Panc1 (cell line): Measurements from ENCODE around the gene DDX27. TPM values are rescaled to one million over a fixed set of nuclear protein-coding genes. Genes with fewer than 3 reads are reported as not detected.
"Not testable (repeated sequence)": the region's sequence is repeated elsewhere in the genome, so short reads cannot be mapped to it uniquely, and the experiment has no call there.

ENCODE experiments used
- ATAC-seq: fragments of 200-7000 bp; cut with Tn5 transposase; 2 replicates; pipeline ENCODE4 v1.9.1; 2020; ENCODE audit warnings: mild to moderate bottlenecking, moderate library complexity
- BruUV-seq: library from RNA; stranded (reverse); fragments of 400-500 nt; replicated peaks from 2 replicates; lab custom pipeline; 2021; lab: Mats Ljungman, UMichigan
- CTCF ChIA-PET: fragments of 300-600 bp; sonication (Branson Sonifier 250); formaldehyde crosslinking; loops from one replicate; lab custom pipeline; 2022; ENCODE audit warnings: antibody characterized with exemption; lab: Charles Lee
- POLR2A ChIA-PET: fragments of 300-600 bp; sonication (Branson Sonifier 250); formaldehyde crosslinking; loops from one replicate; lab custom pipeline; 2022; ENCODE audit warnings: antibody characterized with exemption; lab: Charles Lee
- DNase-seq: peaks from one replicate; pipeline ENCODE4 v3.0.0-alpha.2; 2010; ENCODE audit warnings: low read depth, low spot score
- H3K27ac ChIP-seq: 2 replicates; pipeline ENCODE4 v1.5.1; 2011; ENCODE audit warnings: mild to moderate bottlenecking, low read length, inconsistent platforms
- H3K27me3 ChIP-seq: fragments of 200-500 bp; sonication (Bioruptor generic); 2 replicates; pipeline ENCODE4 v1.6.0; 2014; ENCODE audit warnings: low read length, inconsistent platforms; ENCODE audit not compliant: control insufficient read depth, insufficient read depth
- H3K36me3 ChIP-seq: fragments of 200-500 bp; sonication (Bioruptor generic); 2 replicates; pipeline ENCODE4 v1.5.1; 2014; ENCODE audit warnings: inconsistent platforms, mild to moderate bottlenecking, low read length, moderate library complexity; ENCODE audit not compliant: control insufficient read depth, insufficient read depth
- H3K4me1 ChIP-seq: 2 replicates; pipeline ENCODE4 v1.5.1; 2011; ENCODE audit warnings: inconsistent platforms, mild to moderate bottlenecking, low read length, moderate library complexity; ENCODE audit not compliant: control insufficient read depth, insufficient read depth
- H3K4me3 ChIP-seq, 2 experiments: 2 replicates each; pipeline ENCODE4 v1.5.1; 2011 to 2012; ENCODE audit warnings: low read depth in 2 of 2, low read length in 2 of 2, mild to moderate bottlenecking in 2 of 2, inconsistent platforms in 1 of 2, moderate library complexity in 1 of 2
- H3K9me3 ChIP-seq: fragments of 200-500 bp; sonication (Bioruptor generic); 2 replicates; pipeline ENCODE4 v1.5.1; 2014; ENCODE audit warnings: low read depth, mild to moderate bottlenecking, inconsistent platforms, low read length, moderate library complexity; ENCODE audit not compliant: control insufficient read depth, insufficient read depth
- POLR2AphosphoS5 ChIP-seq: IDR thresholded peaks from 2 replicates; pipeline ENCODE4 v1.6.1; 2012; ENCODE audit warnings: mild to moderate bottlenecking, low read depth, low read length, moderate library complexity
- SIN3A ChIP-seq: IDR thresholded peaks from 2 replicates; pipeline ENCODE4 v1.6.1; 2012; ENCODE audit warnings: low read depth, mild to moderate bottlenecking, low read length, moderate library complexity, borderline replicate concordance; ENCODE audit not compliant: insufficient read depth
- TCF7L2 ChIP-seq: IDR thresholded peaks from 2 replicates; pipeline ENCODE4 v1.6.1; 2011; ENCODE audit warnings: mild to moderate bottlenecking, low read depth, low read length, inconsistent platforms
- in situ Hi-C: cut with HindIII; loops from 2 replicates; pipeline ENCODE4 v1.10.0; 2016; ENCODE audit warnings: low sequenced_read_pairs, low pct_unique_long_range_greater_than_20kb
- intact Hi-C: fragments of 100-400 bp; cut with micrococcal nuclease; formaldehyde crosslinking; loops from one replicate; pipeline ENCODE4 v1.10.0; 2022; ENCODE audit not compliant: unreplicated experiment
- total RNA-seq: library from RNA; stranded (reverse); gene quantifications from one replicate; pipeline ENCODE4 v1.2.1, GENCODE V29; 2021; ENCODE audit not compliant: unreplicated experiment
- TF ChIP-seq, protein P1 (sequence below), 2 experiments: IDR thresholded peaks; 2 replicates each; pipeline ENCODE4 v1.6.1; 2011 to 2012; ENCODE audit warnings: low read depth in 2 of 2, control low read depth in 1 of 2, low read length in 1 of 2, mild to moderate bottlenecking in 1 of 2, moderate library complexity in 1 of 2; ENCODE audit not compliant: insufficient read depth in 1 of 2
- TF ChIP-seq, protein P2 (sequence below): fragments of 450-650 bp; IDR thresholded peaks from 2 replicates; pipeline ENCODE4 v1.5.1; 2017; ENCODE audit warnings: mild to moderate bottlenecking

The DDX27 gene
- total RNA-seq, 1 experiment from 2014 or later = 63.4 TPM

DNA sequence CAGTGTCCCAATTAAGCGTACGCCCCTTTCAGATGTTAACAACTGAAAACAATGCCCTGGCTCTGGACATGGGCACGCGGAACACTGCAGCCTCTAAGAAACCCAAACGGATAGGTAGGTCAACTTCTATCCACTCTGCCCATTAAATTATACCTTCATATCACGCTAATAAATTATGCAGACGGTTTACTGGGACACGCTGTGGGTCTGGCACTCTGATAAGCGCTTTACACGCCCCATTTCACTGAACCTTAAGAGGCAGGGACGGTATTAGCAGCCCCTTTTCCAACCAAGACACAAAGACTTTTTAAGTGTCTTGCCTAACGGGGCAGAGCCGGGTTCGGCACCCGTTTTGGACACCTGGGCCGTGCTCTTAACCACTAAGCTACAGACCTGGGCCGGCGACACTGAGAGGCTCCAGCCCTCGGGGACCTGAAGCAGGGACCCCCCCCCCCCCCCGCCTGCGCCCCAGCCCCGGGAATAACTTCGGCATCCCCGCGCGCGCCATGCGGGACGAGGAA is 31.8 kb upstream of the DDX27 start:
- POLR2A ChIA-PET = interaction anchor here (0.6 to 0.7 kb wide), 3 partner anchors 8 to 825 kb away, joined by 5 to 13 read pairs (median 7); no protein-coding TSS in a partner anchor
- peak overlapping the region; percentile 88 to 93 for H3K4me3 ChIP-seq
- in situ Hi-C loops = loop anchor here (10.0 kb wide), 1 partner anchor 53 kb away; no protein-coding TSS in a partner anchor
- H3K9me3 ChIP-seq = no peaks in the 10 kb centered on the region
- DNase-seq (no peak), ATAC-seq (peak; percentile 9; the same call in 1 of the 2 replicates)
- no peaks in the 10 kb centered on the region for H3K27me3 ChIP-seq
- TF ChIP-seq, protein P1, sequence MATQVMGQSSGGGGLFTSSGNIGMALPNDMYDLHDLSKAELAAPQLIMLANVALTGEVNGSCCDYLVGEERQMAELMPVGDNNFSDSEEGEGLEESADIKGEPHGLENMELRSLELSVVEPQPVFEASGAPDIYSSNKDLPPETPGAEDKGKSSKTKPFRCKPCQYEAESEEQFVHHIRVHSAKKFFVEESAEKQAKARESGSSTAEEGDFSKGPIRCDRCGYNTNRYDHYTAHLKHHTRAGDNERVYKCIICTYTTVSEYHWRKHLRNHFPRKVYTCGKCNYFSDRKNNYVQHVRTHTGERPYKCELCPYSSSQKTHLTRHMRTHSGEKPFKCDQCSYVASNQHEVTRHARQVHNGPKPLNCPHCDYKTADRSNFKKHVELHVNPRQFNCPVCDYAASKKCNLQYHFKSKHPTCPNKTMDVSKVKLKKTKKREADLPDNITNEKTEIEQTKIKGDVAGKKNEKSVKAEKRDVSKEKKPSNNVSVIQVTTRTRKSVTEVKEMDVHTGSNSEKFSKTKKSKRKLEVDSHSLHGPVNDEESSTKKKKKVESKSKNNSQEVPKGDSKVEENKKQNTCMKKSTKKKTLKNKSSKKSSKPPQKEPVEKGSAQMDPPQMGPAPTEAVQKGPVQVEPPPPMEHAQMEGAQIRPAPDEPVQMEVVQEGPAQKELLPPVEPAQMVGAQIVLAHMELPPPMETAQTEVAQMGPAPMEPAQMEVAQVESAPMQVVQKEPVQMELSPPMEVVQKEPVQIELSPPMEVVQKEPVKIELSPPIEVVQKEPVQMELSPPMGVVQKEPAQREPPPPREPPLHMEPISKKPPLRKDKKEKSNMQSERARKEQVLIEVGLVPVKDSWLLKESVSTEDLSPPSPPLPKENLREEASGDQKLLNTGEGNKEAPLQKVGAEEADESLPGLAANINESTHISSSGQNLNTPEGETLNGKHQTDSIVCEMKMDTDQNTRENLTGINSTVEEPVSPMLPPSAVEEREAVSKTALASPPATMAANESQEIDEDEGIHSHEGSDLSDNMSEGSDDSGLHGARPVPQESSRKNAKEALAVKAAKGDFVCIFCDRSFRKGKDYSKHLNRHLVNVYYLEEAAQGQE (IDR thresholded peaks at IDR 0.05; ENCODE audit: insufficient read depth in 1 of 2, low read depth in 2 of 2, low read length in 1 of 2) = no peak
- TF ChIP-seq POLR2AphosphoS5 (no peak), TCF7L2 (no peak), SIN3A (no peak)
- TF ChIP-seq, protein P2, sequence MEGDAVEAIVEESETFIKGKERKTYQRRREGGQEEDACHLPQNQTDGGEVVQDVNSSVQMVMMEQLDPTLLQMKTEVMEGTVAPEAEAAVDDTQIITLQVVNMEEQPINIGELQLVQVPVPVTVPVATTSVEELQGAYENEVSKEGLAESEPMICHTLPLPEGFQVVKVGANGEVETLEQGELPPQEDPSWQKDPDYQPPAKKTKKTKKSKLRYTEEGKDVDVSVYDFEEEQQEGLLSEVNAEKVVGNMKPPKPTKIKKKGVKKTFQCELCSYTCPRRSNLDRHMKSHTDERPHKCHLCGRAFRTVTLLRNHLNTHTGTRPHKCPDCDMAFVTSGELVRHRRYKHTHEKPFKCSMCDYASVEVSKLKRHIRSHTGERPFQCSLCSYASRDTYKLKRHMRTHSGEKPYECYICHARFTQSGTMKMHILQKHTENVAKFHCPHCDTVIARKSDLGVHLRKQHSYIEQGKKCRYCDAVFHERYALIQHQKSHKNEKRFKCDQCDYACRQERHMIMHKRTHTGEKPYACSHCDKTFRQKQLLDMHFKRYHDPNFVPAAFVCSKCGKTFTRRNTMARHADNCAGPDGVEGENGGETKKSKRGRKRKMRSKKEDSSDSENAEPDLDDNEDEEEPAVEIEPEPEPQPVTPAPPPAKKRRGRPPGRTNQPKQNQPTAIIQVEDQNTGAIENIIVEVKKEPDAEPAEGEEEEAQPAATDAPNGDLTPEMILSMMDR = no peak
- peak overlapping the region; percentile 81 for H3K27ac ChIP-seq
- intact Hi-C loops = no loop called here
- no peaks in the 10 kb centered on the region; the same call in none of the 2 replicates for H3K36me3 ChIP-seq
- peaks cover 20% of the 10 kb centered on the region for H3K4me1 ChIP-seq
- no TSS peak for BruUV-seq
- CTCF ChIA-PET = no interaction called here

DNA sequence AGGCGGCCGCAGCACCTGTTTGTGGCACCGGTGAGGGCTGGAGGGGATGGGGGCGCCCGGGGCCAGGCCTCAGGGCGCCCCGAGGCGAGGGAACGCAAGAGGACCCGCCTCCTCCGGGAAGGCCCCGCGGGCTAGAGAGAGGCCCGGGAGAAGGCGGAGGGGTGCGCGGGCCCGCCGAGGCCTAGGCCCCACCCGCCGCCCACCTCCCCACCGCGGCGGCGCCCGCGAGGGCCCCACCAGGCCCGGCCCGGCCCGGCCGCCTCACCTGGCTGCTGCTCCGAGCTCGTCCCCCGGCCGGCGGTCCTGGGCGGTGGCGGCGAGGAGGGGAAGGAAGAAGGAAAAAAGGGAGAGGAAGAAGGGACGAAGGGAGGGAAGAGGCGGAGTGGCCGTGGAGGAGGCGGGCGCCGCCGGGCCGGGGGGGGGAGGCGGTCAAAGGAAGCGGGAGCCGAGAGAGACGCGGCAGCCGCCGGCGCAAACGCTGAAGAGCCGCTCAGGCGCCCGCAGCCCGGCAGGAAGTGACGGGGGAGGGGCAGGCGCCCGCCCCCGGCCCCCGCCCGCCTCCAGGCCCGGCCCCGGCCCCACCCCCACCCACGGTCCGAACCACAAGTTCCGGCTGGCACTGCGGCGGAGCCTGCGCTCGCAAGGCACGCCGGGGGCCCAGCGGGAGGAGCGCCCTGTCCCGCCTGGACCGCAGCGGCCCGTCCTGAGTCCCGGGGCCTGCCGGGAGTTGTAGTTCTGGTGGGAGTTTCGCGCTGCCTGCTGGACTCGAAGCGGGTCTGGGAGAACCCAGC is 31.2 kb upstream of the DDX27 start, which contains the start of gene STAU1:
STAU1 (minus strand) TSS at position 484 of the 791 bp plus-strand sequence. CDS start 22,133 bp downstream, outside the sequence.
- TF ChIP-seq, protein P1 (IDR thresholded peaks at IDR 0.05; ENCODE audit: insufficient read depth in 1 of 2, low read depth in 2 of 2, low read length in 1 of 2) = no peak
- peak; percentile 71 for TF ChIP-seq POLR2AphosphoS5
- in situ Hi-C loops (loop anchor here (10.0 kb wide), 1 partner anchor 53 kb away; no protein-coding TSS in a partner anchor), intact Hi-C loops (no loop called here)
- ChIA-PET CTCF (no interaction called here), POLR2A (interaction anchor here (0.5 to 0.7 kb wide), 6 partner anchors 9 to 825 kb away, joined by 5 to 17 read pairs (median 9); no protein-coding TSS in a partner anchor)
- H3K36me3 ChIP-seq = no peaks in the 10 kb centered on the region; the same call in none of the 2 replicates
- peak within 1 kb of the TSS; percentile 81 for H3K27ac ChIP-seq
- peaks cover 16% of the 10 kb centered on the region for H3K4me1 ChIP-seq
- ATAC-seq (peak; percentile 99), DNase-seq (peak; percentile 71)
- no peaks in the 10 kb centered on the region for H3K9me3 ChIP-seq
- no TSS peak for BruUV-seq
- H3K4me3 ChIP-seq = peak within 1 kb of the TSS; percentile 88 to 93
- H3K27me3 ChIP-seq = no peaks in the 10 kb centered on the region

DNA sequence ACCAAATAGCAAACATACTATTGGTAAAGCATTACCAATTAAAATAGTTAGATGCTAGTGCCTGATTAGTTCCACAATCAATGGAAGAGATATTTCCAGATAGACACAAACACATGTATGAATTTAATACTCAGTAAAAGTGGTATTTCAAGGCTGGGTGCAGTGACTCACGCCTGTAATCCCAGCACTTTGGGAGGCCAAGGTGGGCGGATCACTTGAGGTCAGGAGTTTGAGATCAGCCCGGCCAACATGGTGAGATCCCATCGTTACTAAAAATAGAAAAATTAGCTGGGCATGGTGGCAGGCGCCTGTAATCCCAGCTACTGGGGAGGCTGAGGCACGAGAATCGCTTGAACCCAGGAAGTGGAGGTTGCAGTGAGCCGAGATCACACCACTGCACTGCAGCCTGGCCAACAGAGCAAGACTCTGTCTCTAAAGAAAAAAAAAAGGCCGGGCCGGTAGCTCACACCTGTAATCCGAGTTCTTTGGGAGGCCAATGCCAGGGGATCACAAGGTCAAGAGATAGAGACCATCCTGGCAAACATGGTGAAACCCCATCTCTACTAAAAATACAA is 26.2 kb upstream of the DDX27 start:
- POLR2A ChIA-PET, CTCF ChIA-PET, H3K9me3 ChIP-seq, H3K4me3 ChIP-seq, H3K36me3 ChIP-seq, intact Hi-C loops, H3K4me1 ChIP-seq, ATAC-seq, in situ Hi-C loops, H3K27me3 ChIP-seq, BruUV-seq, H3K27ac ChIP-seq, DNase-seq: not testable (repeated sequence)
